H1 (cell line): ENCODE results near the gene ARHGAP22. TPM values are rescaled to one million over a fixed set of nuclear protein-coding genes. Genes with fewer than 3 reads are reported as not detected.

Experiments used
- CTCF ChIA-PET: fragments of 300-600 bp; sonication (Branson Sonifier 250); formaldehyde crosslinking; loops from one replicate; lab custom pipeline; 2021; ENCODE audit not compliant: partially characterized antibody; lab: Charles Lee
- POLR2A ChIA-PET: fragments of 300-600 bp; sonication (Branson Sonifier 250); formaldehyde crosslinking; loops from one replicate; lab custom pipeline; 2021; ENCODE audit warnings: inconsistent platforms; ENCODE audit not compliant: partially characterized antibody; lab: Charles Lee
- DNase-seq, 2 experiments: peaks; one replicate each; pipeline versions ENCODE4 v3.0.0 to v3.0.0-alpha.2; 2010 to 2022; ENCODE audit warnings: low spot score in 2 of 2, low read depth in 1 of 2, mixed read lengths in 1 of 2
- FAIRE-seq: peaks from 2 replicates; lab custom pipeline; 2011; peaks lifted over from hg19 to GRCh38; lab: Jason Lieb, UNC
- H2AFZ ChIP-seq: 2 replicates; pipeline ENCODE4 v1.8.1; 2012; ENCODE audit warnings: low read length, inconsistent platforms
- H2AK5ac ChIP-seq: 2 replicates; pipeline ENCODE4 v1.6.1; 2013; ENCODE audit warnings: low read depth, low read length
- H2BK120ac ChIP-seq: replicated peaks from 2 replicates; pipeline ENCODE3; 2013; ENCODE audit warnings: low read depth, low read length, inconsistent platforms
- H2BK12ac ChIP-seq: 2 replicates; pipeline ENCODE4 v1.6.1; 2013; ENCODE audit warnings: low read depth, low read length
- H2BK15ac ChIP-seq: 2 replicates; pipeline ENCODE4 v1.6.1; 2013; ENCODE audit warnings: low read length
- H2BK20ac ChIP-seq: 2 replicates; pipeline ENCODE4 v1.6.1; 2013; ENCODE audit warnings: low read length
- H2BK5ac ChIP-seq: 2 replicates; pipeline ENCODE4 v1.6.1; 2013; ENCODE audit warnings: low read depth, low read length
- H3K14ac ChIP-seq: 2 replicates; pipeline ENCODE4 v1.6.1; 2013; ENCODE audit warnings: inconsistent platforms; ENCODE audit not compliant: insufficient read length
- H3K18ac ChIP-seq: 2 replicates; pipeline ENCODE4 v1.6.1; 2013; ENCODE audit warnings: low read length; ENCODE audit errors: extremely low read depth
- H3K23ac ChIP-seq: 2 replicates; pipeline ENCODE4 v1.6.1; 2013; ENCODE audit warnings: inconsistent platforms; ENCODE audit not compliant: insufficient read length
- H3K23me2 ChIP-seq: 2 replicates; pipeline ENCODE4 v1.6.1; 2013; ENCODE audit warnings: low read depth, low read length
- H3K27ac ChIP-seq: 2 replicates; pipeline ENCODE4 v1.6.1; 2011; ENCODE audit warnings: low read depth, low read length, inconsistent platforms
- H3K27me3 ChIP-seq, 4 experiments: replicated peaks in 1 of 4; 1 replicate in 1 of 4; 2 replicates in 3 of 4; pipeline versions ENCODE4 v1.6.1 to v1.8.1; 2011 to 2013; ENCODE audit warnings: low read length in 3 of 4, mild to moderate bottlenecking in 3 of 4, inconsistent platforms in 2 of 4, mixed read lengths in 2 of 4, moderate library complexity in 1 of 4; ENCODE audit not compliant: control insufficient read depth in 3 of 4, insufficient read depth in 3 of 4; ENCODE audit errors: extremely low read depth in 1 of 4
- H3K36me3 ChIP-seq, 4 experiments: 2 replicates each; pipeline versions ENCODE4 v1.6.1 to v1.8.1; 2011 to 2013; ENCODE audit warnings: mild to moderate bottlenecking in 4 of 4, low read length in 3 of 4, moderate library complexity in 2 of 4, control low read depth in 1 of 4, inconsistent platforms in 1 of 4; ENCODE audit not compliant: insufficient read depth in 4 of 4, control insufficient read depth in 2 of 4
- H3K4ac ChIP-seq: replicated peaks from 2 replicates; pipeline ENCODE3; 2013; ENCODE audit warnings: low read length, low read depth, mixed read lengths, inconsistent platforms; ENCODE audit not compliant: insufficient read length
- H3K4me1 ChIP-seq, 4 experiments: replicated peaks in 1 of 4; 1 replicate in 1 of 4; 2 replicates in 3 of 4; pipeline versions ENCODE4 v1.6.1 to v1.8.1; 2011 to 2013; ENCODE audit warnings: low read length in 3 of 4, inconsistent platforms in 2 of 4, mixed read lengths in 1 of 4; ENCODE audit not compliant: insufficient read depth in 4 of 4, control insufficient read depth in 3 of 4
- H3K4me2 ChIP-seq, 2 experiments: 2 replicates each; pipeline versions ENCODE4 v1.6.1 to v1.8.1; 2011 to 2013; ENCODE audit warnings: low read depth in 2 of 2, low read length in 2 of 2, control low read depth in 1 of 2, inconsistent platforms in 1 of 2, mild to moderate bottlenecking in 1 of 2; ENCODE audit not compliant: insufficient read depth in 1 of 2
- H3K4me3 ChIP-seq, 4 experiments: fragments of 200-600, 300-600 bp in 1 of 4; sonication (generic), shearing (Covaris generic), sonication (Bioruptor Twin) in 1 of 4; 2 replicates each; pipeline versions ENCODE4 v1.5.1 to v1.8.1; 2011 to 2016; ENCODE audit warnings: low read length in 4 of 4, low read depth in 3 of 4, control low read depth in 2 of 4, inconsistent platforms in 2 of 4, mild to moderate bottlenecking in 2 of 4, mixed read lengths in 1 of 4, moderate library complexity in 1 of 4; ENCODE audit not compliant: insufficient read depth in 2 of 4; ENCODE audit errors: extremely low read depth in 1 of 4
- H3K56ac ChIP-seq: replicated peaks from 2 replicates; pipeline ENCODE3; 2013; ENCODE audit warnings: low read depth, mild to moderate bottlenecking, mixed read lengths, low read length, inconsistent platforms; ENCODE audit not compliant: insufficient read length
- H3K79me1 ChIP-seq: 2 replicates; pipeline ENCODE4 v1.6.1; 2013; ENCODE audit warnings: low read depth, low read length, control low read depth
- H3K79me2 ChIP-seq, 2 experiments: 2 replicates each; pipeline versions ENCODE4 v1.6.1 to v1.8.1; 2012 to 2013; ENCODE audit warnings: low read length in 2 of 2, mild to moderate bottlenecking in 2 of 2, inconsistent platforms in 1 of 2; ENCODE audit not compliant: insufficient read depth in 2 of 2, control insufficient read depth in 1 of 2
- H3K9ac ChIP-seq, 4 experiments: replicated peaks in 1 of 4; 1 replicate in 1 of 4; 2 replicates in 3 of 4; pipeline versions ENCODE4 v1.6.1 to v1.8.1; 2011 to 2013; ENCODE audit warnings: low read depth in 3 of 4, low read length in 3 of 4, control low read depth in 2 of 4, mild to moderate bottlenecking in 2 of 4, moderate library complexity in 2 of 4, inconsistent platforms in 1 of 4; ENCODE audit errors: extremely low read depth in 1 of 4
- H3K9me3 ChIP-seq, 2 experiments: 2 replicates each; pipeline versions ENCODE4 v1.6.1 to v1.8.1; 2012 to 2013; ENCODE audit warnings: mild to moderate bottlenecking in 2 of 2, moderate library complexity in 2 of 2, control low read depth in 1 of 2, inconsistent platforms in 1 of 2, low read depth in 1 of 2, low read length in 1 of 2, mixed read lengths in 1 of 2; ENCODE audit not compliant: insufficient read depth in 2 of 2
- H4K20me1 ChIP-seq, 2 experiments: replicated peaks in 1 of 2; 2 replicates each; pipeline versions ENCODE3 to v1.8.1; 2011 to 2013; ENCODE audit warnings: inconsistent platforms in 2 of 2, low read length in 2 of 2, mild to moderate bottlenecking in 1 of 2; ENCODE audit not compliant: insufficient read depth in 2 of 2, control insufficient read depth in 1 of 2
- H4K5ac ChIP-seq: 2 replicates; pipeline ENCODE4 v1.6.1; 2013; ENCODE audit warnings: low read length, low read depth, mixed read lengths, inconsistent platforms; ENCODE audit not compliant: insufficient read length
- H4K8ac ChIP-seq: 2 replicates; pipeline ENCODE4 v1.8.0; 2013; ENCODE audit warnings: mild to moderate bottlenecking, moderate library complexity, low read length, inconsistent platforms; ENCODE audit not compliant: insufficient read depth; ENCODE audit errors: extremely low read depth
- H4K91ac ChIP-seq: replicated peaks from 2 replicates; pipeline ENCODE3; 2013; ENCODE audit warnings: low read length, mixed read lengths, inconsistent platforms; ENCODE audit not compliant: insufficient read length
- ATF2 ChIP-seq: IDR thresholded peaks from 2 replicates; pipeline ENCODE4 v1.6.1; 2012; ENCODE audit warnings: low read length, inconsistent platforms
- BCL11A ChIP-seq, 2 experiments: IDR thresholded peaks; one replicate each; pipeline ENCODE4 v1.6.1; 2011; ENCODE audit warnings: low read depth in 2 of 2, low read length in 2 of 2, mild to moderate bottlenecking in 2 of 2
- CHD1 ChIP-seq: IDR thresholded peaks from 2 replicates; pipeline ENCODE4 v1.6.1; 2012; ENCODE audit warnings: low read depth, low read length, improper control_type of control experiment
- CTBP2 ChIP-seq: IDR thresholded peaks from 2 replicates; pipeline ENCODE4 v1.7.0; 2011; ENCODE audit warnings: borderline replicate concordance, mild to moderate bottlenecking, moderate library complexity, mixed read lengths, low read length; ENCODE audit not compliant: insufficient read depth, insufficient read length
- JUND ChIP-seq: IDR thresholded peaks from 2 replicates; pipeline ENCODE4 v1.6.1; 2011; ENCODE audit warnings: mild to moderate bottlenecking, improper control_type of control experiment, low read length
- PHF8 ChIP-seq: fragments of 200-600 bp; sonication (generic); conservative IDR thresholded peaks from 2 replicates; pipeline ENCODE4 v1.7.1; 2012; ENCODE audit warnings: low read depth, mild to moderate bottlenecking, inconsistent platforms, low read length, moderate library complexity
- SIRT6 ChIP-seq: IDR thresholded peaks from one replicate; pipeline ENCODE4 v1.7.1; 2012; ENCODE audit warnings: low read length, inconsistent platforms
- SUZ12 ChIP-seq: fragments of 200-600 bp; sonication (generic); IDR thresholded peaks from 2 replicates; pipeline ENCODE4 v1.6.1; 2012; ENCODE audit warnings: mild to moderate bottlenecking, inconsistent platforms, low read length, moderate library complexity, mixed read lengths
- WGBS, 2 experiments: shearing (Covaris generic) in 1 of 2; methylation state at CpG; one replicate each; pipeline versions ENCODE4 v1.1.6 to v1.1.7; 2013 to 2015; ENCODE audit warnings: low lambda C conversion rate in 2 of 2, mixed read lengths in 2 of 2, inconsistent platforms in 1 of 2, low coverage in 1 of 2, missing lambda C conversion rate in 1 of 2; ENCODE audit not compliant: insufficient replicate concordance in 2 of 2, insufficient coverage in 1 of 2, insufficient read length in 1 of 2; ENCODE audit errors: extremely low coverage in 1 of 2, missing lambda C conversion rate in 1 of 2; 5-methylcytosine and 5-hydroxymethylcytosine counted together
- polyA plus RNA-seq, 7 experiments: library from polyadenylated mRNA; depleted of rRNA in 3 of 7; stranded (reverse) in 5 of 7; unstranded in 2 of 7; fragments of >200 nt in 5 of 7; fragments of 200-250 nt in 2 of 7; gene quantifications; 1 replicate in 5 of 7; 2 replicates in 1 of 7; 4 replicates in 1 of 7; pipeline versions ENCODE4 v1.2.1 to v1.2.3, GENCODE V29; 2011 to 2013; ENCODE audit warnings: missing spikeins in 2 of 7, mixed read lengths in 2 of 7
- total RNA-seq: library from RNA; stranded (reverse); fragmentation: NEBNext Ultra II Directional; extraction: Animal tissue kit (Norgen Biotek cat#: 25700); gene quantifications from 2 replicates; pipeline ENCODE4 v1.2.1, GENCODE V29; 2021
- TF ChIP-seq, protein P1 (sequence below): IDR thresholded peaks from 2 replicates; pipeline ENCODE4 v1.6.1; 2011; ENCODE audit warnings: low read length, improper control_type of control experiment

The ARHGAP22 gene
- total and polyA plus RNA-seq, 2 of the 8 experiments (the other 6 are each of a cell fraction or from before 2014, with no cell fraction given): 3.6 to 11.2 TPM

- Histone ChIP-seq H3K23me2 (no peaks in the 10 kb centered on the region), H3K9me3 (no peaks in the 10 kb centered on the region; a peak in 1 of 4 replicates), H3K14ac (no peak overlapping the region), H2BK5ac (no peak overlapping the region), H2BK12ac (no peak overlapping the region), H3K27me3 (no peaks in the 10 kb centered on the region), H3K4me3 (no peak overlapping the region), H3K79me1 (no peaks in the 10 kb centered on the region), H3K27ac (no peak overlapping the region), H2BK20ac (no peak overlapping the region), H3K56ac (peak overlapping the region; percentile 37), H3K9ac (no peak overlapping the region), H4K91ac (no peak overlapping the region), H3K18ac (no peak overlapping the region), H3K4me2 (no peak overlapping the region), H2BK15ac (no peak overlapping the region), H2BK120ac (no peak overlapping the region), H4K5ac (no peak overlapping the region), H3K4ac (no peak overlapping the region), H3K23ac (no peak overlapping the region), H3K79me2 (no peaks in the 10 kb centered on the region), H4K8ac (no peak overlapping the region), H3K4me1 (peaks cover 3 to 10% (median 8%) of the 10 kb centered on the region in 4 experiments; a peak in 5 of 7 replicates), H3K36me3 (peaks cover 0 to under 1% (median 0%) of the 10 kb centered on the region in 4 experiments; a peak in 1 of 8 replicates), H4K20me1 (peaks cover 0 to 5% of the 10 kb centered on the region in 2 experiments), H2AFZ (no peak overlapping the region), H2AK5ac (no peak overlapping the region)
- WGBS, 2 experiments: 71% methylated on average over 5 of the region's 5 CpGs; no CpG with 5 or more reads in 1 of the 2 experiments
- peak in 1 of 2 experiments; percentile 37 for DNase-seq
- FAIRE-seq: no peak
- ChIA-PET POLR2A (interaction anchor here (0.9 to 1.1 kb wide), 2 partner anchors 10 to 98 kb away, joined by 3 read pairs; no protein-coding TSS in a partner anchor), CTCF (interaction anchor here (0.7 to 10.9 kb wide), 15 partner anchors 11 to 165 kb away, joined by 3 to 141 read pairs (median 4); no protein-coding TSS in a partner anchor)
- TF ChIP-seq CHD1 (no peak), BCL11A (IDR thresholded peaks at IDR 0.05; ENCODE audit: low read depth in 2 of 2, low read length in 2 of 2) (no peak), JUND (no peak), ATF2 (no peak), CTBP2 (no peak), SUZ12 (no peak), SIRT6 (no peak), PHF8 (no peak)
- TF ChIP-seq, protein P1, sequence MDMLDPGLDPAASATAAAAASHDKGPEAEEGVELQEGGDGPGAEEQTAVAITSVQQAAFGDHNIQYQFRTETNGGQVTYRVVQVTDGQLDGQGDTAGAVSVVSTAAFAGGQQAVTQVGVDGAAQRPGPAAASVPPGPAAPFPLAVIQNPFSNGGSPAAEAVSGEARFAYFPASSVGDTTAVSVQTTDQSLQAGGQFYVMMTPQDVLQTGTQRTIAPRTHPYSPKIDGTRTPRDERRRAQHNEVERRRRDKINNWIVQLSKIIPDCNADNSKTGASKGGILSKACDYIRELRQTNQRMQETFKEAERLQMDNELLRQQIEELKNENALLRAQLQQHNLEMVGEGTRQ: no peak
Measured at GRCh38 chr10:48442809-48443177, 162.1 kb downstream of the ARHGAP22 start.
